Lower lobe of right lung (tissue), 2 donors: ENCODE results near the gene CIZ1. TPM values are rescaled to one million over a fixed set of nuclear protein-coding genes. Genes with fewer than 3 reads are reported as not detected.
"Not testable (repeated sequence)": the region's sequence is repeated elsewhere in the genome, so short reads cannot be mapped to it uniquely, and the experiment has no call there.

Source experiments
- ATAC-seq, 2 donors: fragments of 200-7000 bp; cut with Tn5 transposase; one replicate each; pipeline ENCODE4 v1.9.1; 2020 to 2022; ENCODE audit warnings: mild to moderate bottlenecking in 2 of 2, moderate library complexity in 2 of 2
- DNase-seq: peaks from one replicate; pipeline ENCODE4 v3.0.0-alpha.2; 2020
- H3K27ac ChIP-seq: fragments of 200-600 bp; one replicate; pipeline ENCODE4 v1.8.0; 2022
- H3K27me3 ChIP-seq: fragments of 200-600 bp; one replicate; pipeline ENCODE4 v1.8.0; 2022; ENCODE audit warnings: low read depth
- H3K36me3 ChIP-seq: fragments of 200-600 bp; one replicate; pipeline ENCODE4 v1.8.0; 2022; ENCODE audit warnings: mild to moderate bottlenecking
- H3K4me1 ChIP-seq: fragments of 200-600 bp; one replicate; pipeline ENCODE4 v1.8.0; 2022
- H3K4me3 ChIP-seq: fragments of 200-600 bp; one replicate; pipeline ENCODE4 v1.8.0; 2022; ENCODE audit warnings: mild to moderate bottlenecking
- H3K9me3 ChIP-seq: fragments of 200-600 bp; one replicate; pipeline ENCODE4 v1.8.0; 2022
- intact Hi-C: fragments of 100-400 bp; cut with DNase I; formaldehyde crosslinking; loops from one replicate; pipeline ENCODE4 v1.11.0; 2022
- total RNA-seq: library from RNA; stranded (reverse); fragmentation: NEBNext Ultra II Directional; extraction: Animal tissue kit (Norgen Biotek cat#: 25700); gene quantifications from one replicate; pipeline ENCODE4 v1.2.1, GENCODE V29; 2021
- TF ChIP-seq, protein P1 (sequence below): fragments of 200-600 bp; IDR thresholded peaks from one replicate; pipeline ENCODE4 v1.8.0; 2022; ENCODE audit warnings: antibody characterized with exemption, mild to moderate bottlenecking
- donor health status: DM: no; HTN: yes; CAD: no; lungs with severe emphysema.

Gene CIZ1
- total RNA-seq, 1 donor from 2014 or later, result 98.5 TPM

DNA sequence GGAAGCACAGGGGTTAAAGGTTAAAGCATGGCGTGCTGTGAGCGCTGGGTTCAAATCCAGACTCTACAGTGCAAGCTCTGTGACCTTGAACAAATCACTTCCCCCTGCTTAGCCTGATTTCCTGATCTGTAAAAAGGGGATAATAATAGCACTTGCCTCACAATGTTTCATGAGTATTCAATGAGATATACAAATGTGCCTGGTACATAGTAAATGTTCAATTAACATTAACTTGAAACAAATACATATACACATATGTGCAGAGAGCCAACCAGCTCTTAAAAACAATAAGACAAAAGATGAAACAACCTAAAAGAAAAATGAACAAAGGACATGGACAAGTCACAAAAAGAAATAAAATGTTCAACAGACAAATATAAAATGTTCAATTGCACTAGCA is 4.0 kb downstream of the CIZ1 start:
- TF ChIP-seq, protein P1, sequence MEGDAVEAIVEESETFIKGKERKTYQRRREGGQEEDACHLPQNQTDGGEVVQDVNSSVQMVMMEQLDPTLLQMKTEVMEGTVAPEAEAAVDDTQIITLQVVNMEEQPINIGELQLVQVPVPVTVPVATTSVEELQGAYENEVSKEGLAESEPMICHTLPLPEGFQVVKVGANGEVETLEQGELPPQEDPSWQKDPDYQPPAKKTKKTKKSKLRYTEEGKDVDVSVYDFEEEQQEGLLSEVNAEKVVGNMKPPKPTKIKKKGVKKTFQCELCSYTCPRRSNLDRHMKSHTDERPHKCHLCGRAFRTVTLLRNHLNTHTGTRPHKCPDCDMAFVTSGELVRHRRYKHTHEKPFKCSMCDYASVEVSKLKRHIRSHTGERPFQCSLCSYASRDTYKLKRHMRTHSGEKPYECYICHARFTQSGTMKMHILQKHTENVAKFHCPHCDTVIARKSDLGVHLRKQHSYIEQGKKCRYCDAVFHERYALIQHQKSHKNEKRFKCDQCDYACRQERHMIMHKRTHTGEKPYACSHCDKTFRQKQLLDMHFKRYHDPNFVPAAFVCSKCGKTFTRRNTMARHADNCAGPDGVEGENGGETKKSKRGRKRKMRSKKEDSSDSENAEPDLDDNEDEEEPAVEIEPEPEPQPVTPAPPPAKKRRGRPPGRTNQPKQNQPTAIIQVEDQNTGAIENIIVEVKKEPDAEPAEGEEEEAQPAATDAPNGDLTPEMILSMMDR, result no peak
- Histone ChIP-seq H3K27ac (no peak overlapping the region), H3K4me1 (peaks cover 17% of the 10 kb centered on the region), H3K4me3 (no peak overlapping the region), H3K9me3 (no peaks in the 10 kb centered on the region), H3K36me3 (peaks cover 69% of the 10 kb centered on the region), H3K27me3 (no peaks in the 10 kb centered on the region)
- DNase-seq (no peak), ATAC-seq (no peak)
- intact Hi-C loops, result no loop called here

DNA sequence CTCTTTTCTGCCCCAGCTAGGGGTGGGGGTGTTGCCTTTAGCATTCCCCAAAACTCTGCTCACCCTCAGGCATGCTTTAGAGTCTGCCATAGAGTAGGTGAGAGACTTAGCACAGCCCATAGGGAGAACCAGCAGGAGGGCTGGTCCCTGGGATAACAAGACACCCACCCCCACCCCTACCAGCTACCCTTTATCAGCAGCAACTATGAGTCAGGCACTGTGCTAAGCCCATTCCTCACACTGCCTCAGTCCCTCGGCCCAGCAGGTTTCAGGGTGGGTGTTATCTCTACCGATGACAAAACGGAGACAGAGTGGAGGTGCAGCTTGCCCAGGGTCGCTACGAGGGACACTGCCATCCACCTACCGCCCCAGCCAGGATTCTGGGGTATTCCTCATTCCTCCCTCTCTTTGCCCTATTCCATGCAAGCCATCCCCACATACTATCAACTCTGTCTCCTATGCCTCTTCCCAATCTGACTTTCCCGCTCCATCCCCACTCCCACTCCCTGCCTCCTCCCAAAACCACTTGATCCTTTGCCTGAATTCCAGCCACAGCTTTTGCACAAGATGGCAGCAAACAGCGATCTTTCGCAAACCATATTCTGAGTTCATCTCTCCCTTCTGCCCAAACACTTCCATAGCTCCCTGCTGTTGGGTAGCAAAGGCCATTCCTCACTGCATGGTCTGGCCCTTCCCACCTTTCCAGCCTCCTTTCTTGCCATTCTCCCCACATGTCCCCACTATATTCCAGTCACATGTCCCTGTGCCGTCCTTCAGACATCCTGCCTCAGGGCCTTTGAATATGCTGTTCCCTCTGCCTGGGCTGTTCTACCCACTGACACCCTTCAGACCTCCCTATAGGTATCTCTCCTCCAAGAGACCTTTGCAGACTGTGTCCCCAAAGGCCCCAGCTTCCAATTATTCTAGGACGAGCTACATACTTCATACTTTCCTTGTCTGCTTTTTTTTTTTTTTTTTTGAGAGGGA is 5.1 kb downstream of the CIZ1 start:
- TF ChIP-seq, protein P1, result no peak
- ATAC-seq, result no peak
- DNase-seq, result no peak
- intact Hi-C loops, result no loop called here
- Histone ChIP-seq H3K27me3 (no peaks in the 10 kb centered on the region), H3K4me1 (peaks cover 11% of the 10 kb centered on the region), H3K36me3 (peaks cover 69% of the 10 kb centered on the region), H3K4me3 (no peak overlapping the region), H3K9me3 (no peaks in the 10 kb centered on the region), H3K27ac (no peak overlapping the region)

DNA sequence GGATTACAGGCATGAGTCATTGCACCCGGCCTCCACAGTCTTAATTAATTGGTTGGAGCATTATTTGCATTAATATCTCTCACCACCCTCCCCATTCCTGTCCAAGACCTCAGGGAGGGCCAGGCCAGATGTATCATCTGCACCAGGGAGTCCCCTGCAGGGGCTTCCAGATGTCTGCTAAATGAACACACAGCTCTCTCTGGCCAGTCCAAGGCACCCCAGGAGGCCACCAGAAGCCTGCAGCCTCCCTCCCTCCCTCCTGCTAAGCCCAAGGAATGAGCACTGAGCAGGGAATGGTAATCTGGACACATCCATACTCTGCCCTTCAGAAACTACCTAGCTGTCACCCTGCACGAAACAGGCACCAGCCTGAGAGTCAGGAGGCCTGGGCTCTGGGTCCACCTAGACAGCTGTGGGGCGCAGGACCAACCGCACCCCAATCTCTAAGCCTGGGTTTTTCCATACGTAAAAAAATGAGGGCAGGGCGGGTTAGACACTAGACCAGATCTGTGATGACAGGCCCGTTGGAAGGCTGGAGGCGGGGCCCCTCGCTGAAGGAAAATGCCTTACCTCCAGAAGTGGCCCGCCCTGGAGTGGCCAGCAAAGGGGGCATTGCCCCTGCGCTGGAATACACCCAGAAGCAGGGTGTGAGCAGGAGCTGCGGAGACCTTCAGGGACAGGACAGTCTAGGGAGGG is 8.3 kb downstream of the CIZ1 start:
- H3K36me3 ChIP-seq, result peaks cover 77% of the 10 kb centered on the region
- intact Hi-C loops, result no loop called here

DNA sequence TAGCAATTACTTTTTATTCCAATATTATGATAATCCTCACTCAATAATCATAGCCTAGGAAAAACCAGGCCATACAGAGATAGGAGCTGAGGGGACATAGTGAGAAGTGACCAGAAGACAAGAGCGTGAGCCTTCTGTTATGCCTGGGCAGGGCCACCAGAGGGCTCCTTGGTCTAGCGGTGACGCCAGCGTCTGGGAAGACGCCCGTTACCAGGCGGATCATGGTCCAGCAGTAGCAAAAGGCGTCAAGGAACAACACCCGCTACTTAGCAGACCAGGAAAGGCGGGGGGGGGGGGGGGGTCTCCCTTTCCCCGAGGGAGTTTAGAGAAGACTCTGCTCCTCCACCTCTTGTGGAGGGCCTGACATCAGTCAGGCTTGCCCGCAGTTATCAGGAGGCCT is 9.9 kb downstream of the CIZ1 start:
- intact Hi-C loops, ATAC-seq, H3K27me3 ChIP-seq, H3K9me3 ChIP-seq, H3K27ac ChIP-seq, H3K4me3 ChIP-seq, H3K4me1 ChIP-seq, DNase-seq: not testable (repeated sequence)
- TF ChIP-seq, protein P1, result peak; percentile 33
- peaks cover 77% of the 10 kb centered on the region for H3K36me3 ChIP-seq

More for the DNA sequence above, 8.3 kb downstream of the CIZ1 start:
- H3K9me3 ChIP-seq, result no peaks in the 10 kb centered on the region
- no peak for ATAC-seq
- no peaks in the 10 kb centered on the region for H3K27me3 ChIP-seq
- no peak overlapping the region for H3K4me3 ChIP-seq
- no peak for DNase-seq
- H3K4me1 ChIP-seq, result no peaks in the 10 kb centered on the region
- H3K27ac ChIP-seq, result no peak overlapping the region
- TF ChIP-seq, protein P1, result no peak

DNA sequence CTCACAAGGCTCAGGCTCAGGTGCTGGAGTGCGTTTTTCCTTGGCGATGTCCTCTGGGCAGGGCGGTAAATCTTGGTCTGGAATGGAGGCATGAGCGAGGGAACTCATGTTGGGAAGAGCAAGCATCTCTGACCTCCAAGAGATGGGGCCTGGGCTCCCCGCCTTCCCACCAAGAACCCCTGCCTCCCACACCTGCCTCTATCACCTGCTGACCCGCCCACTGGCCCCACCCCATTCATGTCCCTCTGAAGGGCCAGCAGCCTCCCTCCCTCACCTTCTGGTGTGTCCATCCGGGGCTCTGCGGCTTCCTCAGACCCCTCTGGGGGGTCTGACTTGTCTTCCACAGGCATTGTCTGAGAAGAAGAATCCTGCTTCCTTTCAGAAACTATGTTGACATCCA is 10.9 kb downstream of the CIZ1 start:
- H3K4me1 ChIP-seq, result no peaks in the 10 kb centered on the region
- peaks cover 83% of the 10 kb centered on the region for H3K36me3 ChIP-seq
- TF ChIP-seq, protein P1, result no peak
- no peak overlapping the region for H3K4me3 ChIP-seq
- no peaks in the 10 kb centered on the region for H3K9me3 ChIP-seq
- H3K27ac ChIP-seq, result no peak overlapping the region
- no peaks in the 10 kb centered on the region for H3K27me3 ChIP-seq
- DNase-seq, result no peak
- no peak for ATAC-seq
- intact Hi-C loops, result no loop called here
